NOMO-1 (cell line): ENCODE results near the gene LHPP.
A peak's percentile ranks its signal among the peaks of the same experiment; 100 is the strongest.

Experiments used
- DNase-seq, 2 experiments: peaks; one replicate each; lab custom pipeline; 2025; ENCODE audit not compliant: unreplicated experiment in 2 of 2; lab: John Stamatoyannopoulos, UW

The LHPP gene

GRCh38 chr10:124467165-124467564 is 5.5 kb downstream of the LHPP start:
- DNase-seq = no peak

GRCh38 chr10:124468624-124469023 is 7.0 kb downstream of the LHPP start:
- DNase-seq = no peak

- DNase-seq = no peak
These were observed 8.4 kb downstream of the LHPP start for GRCh38 chr10:124469956-124470484.

GRCh38 chr10:124470544-124471434 is 9.2 kb downstream of the LHPP start:
- DNase-seq = peak in 1 of 2 experiments; percentile 42

- DNase-seq = peak in 1 of 2 experiments; percentile 12
These were observed 10.4 kb downstream of the LHPP start for GRCh38 chr10:124472071-124472470.

GRCh38 chr10:124473070-124473469 is 11.4 kb downstream of the LHPP start:
- no peak for DNase-seq

DNA sequence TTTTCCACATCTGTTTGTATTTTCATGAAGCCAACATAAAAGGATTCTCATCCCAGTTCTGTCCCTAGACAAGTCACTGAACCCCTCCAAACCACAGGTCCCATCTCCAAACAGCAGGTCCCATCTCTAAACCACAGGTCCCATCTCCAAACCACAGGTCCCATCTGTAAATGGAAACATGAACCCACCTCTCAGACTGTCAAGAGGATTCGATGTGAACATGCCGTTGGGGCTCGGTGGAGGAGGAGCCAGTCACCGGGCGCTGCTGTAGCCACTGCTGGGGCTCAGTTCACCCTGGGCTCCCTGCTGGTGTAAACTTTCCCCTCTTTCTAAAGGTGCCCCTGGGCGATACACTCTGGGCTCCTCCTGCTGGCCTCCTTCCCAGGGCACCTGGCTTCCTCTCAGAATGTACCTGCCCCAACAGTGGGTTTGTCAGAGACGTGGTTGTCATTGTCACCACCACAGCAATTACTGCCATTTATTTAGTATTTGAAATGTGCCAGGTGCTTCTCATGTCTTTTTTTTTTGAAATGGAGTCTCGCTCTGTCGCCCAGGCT is 13.0 kb downstream of the LHPP start:
- no peak for DNase-seq

- DNase-seq = no peak
These were observed 14.6 kb downstream of the LHPP start for GRCh38 chr10:124476043-124476725.

- no peak for DNase-seq
These were observed 16.2 kb downstream of the LHPP start for GRCh38 chr10:124477614-124478363.

GRCh38 chr10:124478515-124478914 is 16.9 kb downstream of the LHPP start:
- DNase-seq = no peak

DNA sequence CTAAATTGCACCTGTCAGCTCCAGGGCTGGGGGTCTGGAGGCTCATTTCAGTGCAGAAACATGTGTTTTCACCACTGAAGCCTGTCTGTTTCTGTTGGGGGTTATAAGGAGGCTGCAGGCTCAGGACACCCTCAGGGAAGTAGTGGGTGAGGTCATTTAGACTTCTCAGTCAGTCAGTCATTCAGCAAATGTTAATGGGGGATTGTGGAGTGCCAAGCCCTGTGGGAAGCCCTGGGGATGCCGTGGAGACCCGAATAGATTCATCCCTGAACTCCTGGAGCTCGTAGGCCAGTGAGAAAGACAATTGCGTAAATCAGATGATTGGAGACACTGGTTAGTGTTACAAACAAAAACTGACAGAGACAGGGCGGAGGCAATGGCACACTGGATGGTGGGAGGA is 19.2 kb downstream of the LHPP start:
- DNase-seq = no peak

DNA sequence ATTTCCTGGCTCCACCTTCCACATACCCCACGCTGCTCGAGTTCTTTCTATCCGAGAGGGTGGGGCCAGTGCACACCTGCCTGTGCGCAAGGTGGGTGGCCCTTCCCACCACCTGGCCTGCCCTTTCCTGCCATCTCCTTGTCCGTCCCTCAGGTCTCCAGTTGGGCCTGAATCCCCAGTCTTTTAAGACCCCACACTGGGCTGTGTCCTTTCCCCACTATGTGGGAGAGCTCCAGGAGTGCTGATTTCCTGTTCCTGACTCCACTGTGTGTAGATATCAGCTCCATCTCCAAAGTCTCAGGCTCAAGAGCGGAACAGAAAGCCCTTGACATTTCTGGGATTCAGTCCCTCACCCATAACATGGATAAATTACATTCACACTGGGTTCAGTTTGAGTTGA is 20.1 kb downstream of the LHPP start:
- DNase-seq = no peak

GRCh38 chr10:124482236-124482800 is 20.7 kb downstream of the LHPP start:
- no peak for DNase-seq

DNA sequence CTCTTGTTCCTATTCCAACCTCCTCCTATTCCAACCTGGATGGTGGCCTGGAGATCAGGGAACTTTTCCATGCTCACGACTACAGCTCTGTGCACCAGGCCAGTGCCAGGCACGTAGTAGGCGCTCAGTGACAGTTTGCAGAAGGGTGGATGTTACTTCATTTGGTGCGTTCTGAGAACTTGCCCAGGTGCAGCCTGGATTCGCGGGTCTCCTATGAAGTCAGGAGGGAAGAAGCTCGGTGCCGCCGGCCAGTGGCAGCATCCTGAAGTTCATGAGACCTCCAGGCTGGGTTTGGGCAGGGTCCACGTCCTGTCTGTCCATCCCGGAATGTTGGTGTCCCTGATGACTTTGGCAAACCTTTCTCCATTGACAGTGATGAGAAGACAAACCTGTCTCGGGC is 21.3 kb downstream of the LHPP start:
- DNase-seq = no peak

- DNase-seq = no peak
These were observed 22.4 kb downstream of the LHPP start for GRCh38 chr10:124484031-124484430.

GRCh38 chr10:124484661-124485060 is 23.0 kb downstream of the LHPP start:
- DNase-seq = no peak

GRCh38 chr10:124486635-124487034 is 25.0 kb downstream of the LHPP start:
- no peak for DNase-seq

DNA sequence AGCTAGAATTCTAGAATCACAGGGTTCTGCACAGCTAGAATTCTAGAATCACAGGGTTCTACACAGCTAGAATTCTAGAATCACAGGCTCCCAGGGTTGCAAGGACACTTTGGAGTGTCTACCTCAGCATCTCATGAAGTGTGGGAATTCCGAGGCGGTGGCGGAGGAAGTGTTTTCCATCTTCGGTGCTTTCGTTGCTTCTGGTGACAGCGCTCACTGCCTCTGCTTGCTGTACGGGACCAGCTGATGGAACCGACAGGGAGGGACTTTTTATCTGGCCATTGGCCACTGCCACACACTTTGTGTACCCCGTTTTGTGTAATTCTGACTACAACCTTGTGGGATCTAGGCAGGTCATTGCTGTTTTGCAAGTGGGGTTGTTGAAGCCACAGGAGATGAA is 29.5 kb downstream of the LHPP start:
- no peak for DNase-seq

- DNase-seq = no peak
These were observed 30.6 kb downstream of the LHPP start for GRCh38 chr10:124492266-124492665.

GRCh38 chr10:124493214-124493882 is 31.7 kb downstream of the LHPP start:
- DNase-seq = peak; percentile 49 to 56
